ENCODE measurements around the gene ULBP1. TPM values are rescaled to one million over a fixed set of nuclear protein-coding genes. Genes with fewer than 3 reads are reported as not detected.
"Not testable (repeated sequence)": the region's sequence is repeated elsewhere in the genome, so short reads cannot be mapped to it uniquely, and the experiment has no call there.

Gene ULBP1
- total and polyA plus RNA-seq, 3 experiments from 2014 or later = 0.60 to 0.74 TPM; not detected in 1

DNA sequence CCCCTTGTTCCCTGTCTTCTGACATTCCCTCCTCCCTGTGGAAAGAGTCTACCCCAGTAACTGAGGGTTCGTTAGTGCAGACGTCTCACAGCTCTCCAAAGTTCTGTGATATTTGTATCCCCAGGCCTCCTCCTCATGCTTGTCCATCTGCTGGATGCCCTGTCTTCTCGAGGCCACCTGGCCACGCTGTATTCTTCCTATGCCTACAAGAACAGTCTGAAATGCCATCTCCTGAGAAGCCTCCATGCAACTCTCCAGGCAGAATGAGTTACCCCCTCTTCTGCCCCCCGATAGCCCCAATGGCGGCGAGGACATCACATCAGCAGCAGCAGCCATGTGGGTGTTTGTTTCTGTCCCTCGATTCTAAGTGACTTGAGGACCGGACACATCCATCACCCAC lies 12.6 kb upstream of the ULBP1 start:
- no peak overlapping the region for H3K4me3 ChIP-seq (ENCODE audit: low read length)
- peaks cover 7 to 12% (median 7%) of the 10 kb centered on the region in 3 donors for H3K4me1 Mint-ChIP-seq
- no peaks in the 10 kb centered on the region for H3K9me3 Mint-ChIP-seq
- H3K4me3 Mint-ChIP-seq = no peak overlapping the region
- H3K36me3 ChIP-seq (ENCODE audit: insufficient read depth, low read length) = no peaks in the 10 kb centered on the region
- no peaks in the 10 kb centered on the region for H3K36me3 Mint-ChIP-seq
- H3K27ac Mint-ChIP-seq = no peak overlapping the region
- no peak for DNase-seq
- peaks cover 51 to 65% of the 10 kb centered on the region in 2 donors for H3K27me3 Mint-ChIP-seq
- ChIA-PET CTCF (interaction anchor here (1.0 to 2.1 kb wide), 2 partner anchors 66 to 120 kb away, joined by 3 to 7 read pairs; no protein-coding TSS in a partner anchor), POLR2A (no interaction called here)
- peaks cover 31% of the 10 kb centered on the region for H3K27me3 ChIP-seq (ENCODE audit: insufficient read depth, low read length, poor library complexity, severe bottlenecking)
- H3K27ac ChIP-seq (ENCODE audit: low read depth, low read length) = no peak overlapping the region
- no peaks in the 10 kb centered on the region for H3K9me3 ChIP-seq (ENCODE audit: low read length)
- no peaks in the 10 kb centered on the region for H3K4me1 ChIP-seq (ENCODE audit: insufficient read depth, low read length)

DNA sequence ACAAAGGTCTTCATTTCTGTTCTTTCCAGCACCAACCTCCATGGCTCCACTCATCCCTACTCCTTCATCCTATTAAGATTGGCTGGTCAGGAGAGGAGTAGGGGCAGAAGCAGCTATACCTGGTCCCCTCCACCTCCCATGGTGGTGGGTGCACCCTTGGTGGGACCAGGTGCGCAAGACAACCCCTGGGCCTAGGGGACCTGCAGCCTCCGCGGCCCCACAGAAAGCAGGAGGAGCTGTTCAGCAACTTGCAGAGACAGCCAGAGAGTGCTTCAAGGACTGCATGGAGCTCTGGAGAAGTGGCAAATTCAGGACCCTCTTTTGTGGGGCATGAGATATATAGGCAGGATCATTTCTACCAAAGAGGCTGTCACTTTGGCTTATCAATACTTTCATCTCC lies 12.1 kb upstream of the ULBP1 start:
- H3K4me3 Mint-ChIP-seq = no peak overlapping the region
- peaks cover 34% of the 10 kb centered on the region for H3K27me3 ChIP-seq (ENCODE audit: insufficient read depth, low read length, poor library complexity, severe bottlenecking)
- H3K4me1 ChIP-seq (ENCODE audit: insufficient read depth, low read length) = no peaks in the 10 kb centered on the region
- DNase-seq = no peak
- H3K9me3 Mint-ChIP-seq = no peaks in the 10 kb centered on the region
- no peaks in the 10 kb centered on the region for H3K36me3 Mint-ChIP-seq
- CTCF ChIA-PET = interaction anchor here (1.0 to 2.1 kb wide), 2 partner anchors 65 to 119 kb away, joined by 3 to 7 read pairs; no protein-coding TSS in a partner anchor
- no peak overlapping the region for H3K27ac Mint-ChIP-seq
- H3K27me3 Mint-ChIP-seq = peaks cover 53 to 69% of the 10 kb centered on the region in 2 donors
- H3K4me1 Mint-ChIP-seq = peaks cover 7 to 12% (median 7%) of the 10 kb centered on the region in 3 donors
- no peaks in the 10 kb centered on the region for H3K9me3 ChIP-seq (ENCODE audit: low read length)
- no peak overlapping the region for H3K4me3 ChIP-seq (ENCODE audit: low read length)
- H3K36me3 ChIP-seq (ENCODE audit: insufficient read depth, low read length) = no peaks in the 10 kb centered on the region
- H3K27ac ChIP-seq (ENCODE audit: low read depth, low read length) = no peak overlapping the region
- POLR2A ChIA-PET = no interaction called here

DNA sequence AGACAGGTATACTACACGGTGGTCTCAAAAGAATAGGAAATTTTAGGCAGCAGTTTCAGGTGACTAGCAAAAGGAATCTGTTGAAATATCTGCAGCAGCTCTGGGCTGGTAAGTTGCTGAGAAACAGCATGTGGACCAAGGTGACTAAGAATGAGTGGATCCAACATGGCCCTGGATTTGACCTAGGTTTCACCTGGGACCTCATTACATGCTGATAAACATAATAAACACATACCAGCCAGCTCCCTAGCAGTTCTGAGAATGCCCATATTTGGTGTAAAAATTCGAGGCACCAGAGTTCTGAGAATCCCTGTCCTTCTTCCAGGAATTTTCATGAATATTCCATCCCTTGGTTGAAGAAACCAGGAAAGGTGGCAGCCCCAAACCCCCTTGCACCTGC lies 10.4 kb upstream of the ULBP1 start:
- Mint-ChIP-seq H3K4me3 (peak overlapping the region in 2 of 7 donors; percentile 9 to 20), H3K4me1 (peaks cover 7 to 12% (median 7%) of the 10 kb centered on the region in 3 donors), H3K27me3 (peaks cover 56 to 74% of the 10 kb centered on the region in 2 donors)
- DNase-seq; POLR2A ChIA-PET; H3K9me3 Mint-ChIP-seq; H3K4me3 ChIP-seq (ENCODE audit: low read length); CTCF ChIA-PET; H3K4me1 ChIP-seq (ENCODE audit: insufficient read depth, low read length); H3K36me3 ChIP-seq (ENCODE audit: insufficient read depth, low read length); H3K36me3 Mint-ChIP-seq; H3K27ac ChIP-seq (ENCODE audit: low read depth, low read length); H3K27ac Mint-ChIP-seq; H3K9me3 ChIP-seq (ENCODE audit: low read length): not testable (repeated sequence)
- peaks cover 34% of the 10 kb centered on the region for H3K27me3 ChIP-seq (ENCODE audit: insufficient read depth, low read length, poor library complexity, severe bottlenecking)

DNA sequence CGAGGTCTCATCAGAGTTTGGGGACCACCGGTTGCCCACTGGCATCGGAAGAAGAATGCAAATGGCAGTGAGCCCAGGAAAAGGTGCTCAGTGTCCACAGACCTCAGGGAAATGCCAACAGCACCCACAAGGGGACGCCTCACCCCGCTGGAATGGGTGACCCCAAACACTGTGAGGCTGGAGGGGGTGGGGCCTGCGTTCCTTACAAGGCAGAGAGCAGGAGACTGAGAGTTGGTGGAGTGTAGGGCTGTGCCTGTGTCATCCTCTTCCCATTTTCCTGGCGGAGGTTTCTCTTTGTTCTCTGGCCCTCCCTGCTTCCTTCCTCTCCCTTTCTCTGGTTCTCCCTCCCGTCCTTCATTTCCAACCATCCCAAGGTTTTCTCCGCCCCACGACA lies 9.8 kb upstream of the ULBP1 start:
- H3K36me3 Mint-ChIP-seq; POLR2A ChIA-PET; H3K4me3 ChIP-seq (ENCODE audit: low read length); DNase-seq; H3K27ac ChIP-seq (ENCODE audit: low read depth, low read length); CTCF ChIA-PET; H3K9me3 ChIP-seq (ENCODE audit: low read length); H3K9me3 Mint-ChIP-seq; H3K27ac Mint-ChIP-seq; H3K36me3 ChIP-seq (ENCODE audit: insufficient read depth, low read length); H3K4me1 ChIP-seq (ENCODE audit: insufficient read depth, low read length): not testable (repeated sequence)
- Mint-ChIP-seq H3K4me3 (peak overlapping the region in 2 of 7 donors; percentile 20 to 32), H3K27me3 (peaks cover 57 to 77% of the 10 kb centered on the region in 2 donors), H3K4me1 (peaks cover 7 to 12% (median 7%) of the 10 kb centered on the region in 3 donors)
- peaks cover 34% of the 10 kb centered on the region for H3K27me3 ChIP-seq (ENCODE audit: insufficient read depth, low read length, poor library complexity, severe bottlenecking)

DNA sequence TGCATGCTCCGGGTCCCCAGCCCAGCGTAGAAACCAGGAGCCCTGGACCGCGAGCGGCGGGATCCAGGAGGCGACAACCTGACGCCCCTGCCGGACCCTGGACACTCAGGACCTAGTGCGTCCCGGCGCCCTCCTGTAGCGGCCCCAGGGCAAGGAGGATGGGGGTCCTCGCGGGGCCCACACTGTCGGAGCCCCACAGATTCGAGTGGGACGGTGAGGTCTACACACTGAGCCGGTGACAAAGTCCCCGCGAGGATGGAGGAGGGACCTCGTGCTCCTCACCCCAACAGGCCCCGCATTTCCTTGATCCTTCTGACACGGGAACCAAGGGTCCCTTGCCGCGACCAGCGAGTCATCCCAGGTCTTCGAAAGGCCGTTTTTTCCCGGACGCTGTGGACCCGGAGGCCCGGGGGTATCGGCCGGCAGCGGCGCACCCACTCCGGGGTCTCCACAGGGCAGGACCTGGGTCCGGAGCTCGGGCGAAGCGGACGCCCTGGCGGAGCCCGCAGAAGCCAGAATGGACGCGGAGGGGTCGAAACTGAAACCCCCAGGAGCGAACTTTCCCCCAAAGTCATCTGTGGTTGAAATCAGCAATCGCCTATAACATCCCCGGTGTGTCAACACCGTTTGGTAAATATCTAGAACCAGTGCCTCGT lies 9.3 kb upstream of the ULBP1 start:
- peaks cover 34% of the 10 kb centered on the region for H3K27me3 ChIP-seq (ENCODE audit: insufficient read depth, low read length, poor library complexity, severe bottlenecking)

DNA sequence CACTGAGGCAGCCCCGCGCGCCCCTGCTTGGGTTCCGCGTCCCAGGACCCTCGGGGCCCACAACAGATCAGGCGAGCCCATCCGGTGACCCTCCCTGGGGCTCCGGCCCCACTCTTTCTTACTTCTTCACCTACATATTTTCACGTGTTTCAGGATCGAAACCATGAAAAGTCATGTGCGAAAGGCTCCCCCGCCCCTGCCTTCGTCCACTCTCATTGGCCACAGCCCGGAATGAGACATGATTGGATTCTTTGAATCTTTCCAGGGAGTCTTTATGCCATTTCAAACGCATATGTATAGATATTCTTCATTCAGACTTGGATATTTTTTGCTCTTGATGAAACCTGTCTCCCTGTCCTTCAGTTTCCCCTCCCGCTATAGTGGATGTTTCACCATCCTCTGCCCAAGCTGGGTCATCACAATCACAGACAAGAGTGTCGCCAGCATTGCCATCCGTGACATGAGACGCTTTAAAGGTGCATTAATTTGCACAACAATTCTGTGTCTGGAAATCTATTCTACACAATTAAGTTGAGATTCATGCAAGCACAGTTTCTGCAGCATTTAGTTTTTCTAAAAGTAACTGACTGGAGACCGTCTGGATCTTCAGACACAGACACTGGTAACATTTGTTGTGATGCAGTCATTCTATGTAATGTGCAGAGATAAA lies 8.6 kb upstream of the ULBP1 start:
- H3K36me3 ChIP-seq (ENCODE audit: insufficient read depth, low read length); H3K4me3 ChIP-seq (ENCODE audit: low read length); H3K27ac Mint-ChIP-seq; POLR2A ChIA-PET; H3K9me3 Mint-ChIP-seq; H3K27ac ChIP-seq (ENCODE audit: low read depth, low read length); H3K36me3 Mint-ChIP-seq; H3K4me1 ChIP-seq (ENCODE audit: insufficient read depth, low read length); CTCF ChIA-PET; DNase-seq; H3K9me3 ChIP-seq (ENCODE audit: low read length): not testable (repeated sequence)
- peaks cover 34% of the 10 kb centered on the region for H3K27me3 ChIP-seq (ENCODE audit: insufficient read depth, low read length, poor library complexity, severe bottlenecking)
- H3K4me1 Mint-ChIP-seq = peaks cover 7 to 12% (median 7%) of the 10 kb centered on the region in 3 donors
- peaks cover 60 to 81% of the 10 kb centered on the region in 2 donors for H3K27me3 Mint-ChIP-seq
- peak overlapping the region in 6 of 7 donors; percentile 29 to 72 (median 42) for H3K4me3 Mint-ChIP-seq

More for the DNA sequence above, 9.3 kb upstream of the ULBP1 start:
- peak overlapping the region in 2 of 7 donors; percentile 32 to 72 for H3K4me3 Mint-ChIP-seq
- H3K4me3 ChIP-seq (ENCODE audit: low read length); H3K36me3 Mint-ChIP-seq; H3K27ac ChIP-seq (ENCODE audit: low read depth, low read length); DNase-seq; H3K27ac Mint-ChIP-seq; H3K36me3 ChIP-seq (ENCODE audit: insufficient read depth, low read length); H3K4me1 ChIP-seq (ENCODE audit: insufficient read depth, low read length); H3K9me3 Mint-ChIP-seq; H3K9me3 ChIP-seq (ENCODE audit: low read length); CTCF ChIA-PET; POLR2A ChIA-PET: not testable (repeated sequence)
- peaks cover 7 to 12% (median 7%) of the 10 kb centered on the region in 3 donors for H3K4me1 Mint-ChIP-seq
- H3K27me3 Mint-ChIP-seq = peaks cover 60 to 81% of the 10 kb centered on the region in 2 donors

DNA sequence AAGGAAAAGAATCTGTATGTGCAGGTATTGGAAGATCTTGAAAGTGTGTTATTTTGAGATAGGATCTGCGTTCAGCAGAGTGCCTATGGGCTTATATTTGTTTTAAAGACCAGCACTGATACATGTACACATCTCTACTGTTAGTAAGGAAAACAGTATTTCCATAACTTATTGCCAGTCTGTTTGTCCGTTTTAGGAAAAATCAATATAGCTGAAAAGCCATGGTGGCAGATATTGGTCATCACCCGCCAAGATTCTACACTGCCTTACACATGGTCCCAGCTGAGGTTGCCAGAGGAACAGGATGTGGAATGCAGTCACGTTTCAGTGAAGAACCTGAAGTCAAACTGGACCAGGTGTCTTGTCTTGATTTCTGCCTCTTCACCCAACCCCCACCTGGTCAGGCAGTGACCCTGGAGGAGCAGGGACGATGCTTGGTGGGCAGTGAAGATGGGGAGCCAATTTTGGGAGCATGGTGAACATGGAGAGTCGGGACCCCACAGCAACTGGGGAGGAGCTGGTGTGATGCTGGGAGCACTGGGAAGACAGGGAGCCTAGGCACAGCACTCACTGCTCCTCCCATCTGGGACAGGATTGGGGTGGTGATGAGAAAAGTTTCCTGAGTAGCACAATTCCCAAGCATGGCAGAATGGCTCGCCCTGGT lies 8.0 kb upstream of the ULBP1 start:
- H3K27me3 ChIP-seq (ENCODE audit: insufficient read depth, low read length, poor library complexity, severe bottlenecking) = peaks cover 40% of the 10 kb centered on the region
- H3K36me3 Mint-ChIP-seq; H3K27ac ChIP-seq (ENCODE audit: low read depth, low read length); H3K36me3 ChIP-seq (ENCODE audit: insufficient read depth, low read length); POLR2A ChIA-PET; DNase-seq; H3K27ac Mint-ChIP-seq; CTCF ChIA-PET; H3K4me1 ChIP-seq (ENCODE audit: insufficient read depth, low read length); H3K9me3 Mint-ChIP-seq; H3K9me3 ChIP-seq (ENCODE audit: low read length); H3K4me3 ChIP-seq (ENCODE audit: low read length): not testable (repeated sequence)
- peaks cover 60 to 81% of the 10 kb centered on the region in 2 donors for H3K27me3 Mint-ChIP-seq
- peak overlapping the region in 1 of 7 donors; percentile 35 for H3K4me3 Mint-ChIP-seq
- H3K4me1 Mint-ChIP-seq = peaks cover 7 to 12% (median 7%) of the 10 kb centered on the region in 3 donors

DNA sequence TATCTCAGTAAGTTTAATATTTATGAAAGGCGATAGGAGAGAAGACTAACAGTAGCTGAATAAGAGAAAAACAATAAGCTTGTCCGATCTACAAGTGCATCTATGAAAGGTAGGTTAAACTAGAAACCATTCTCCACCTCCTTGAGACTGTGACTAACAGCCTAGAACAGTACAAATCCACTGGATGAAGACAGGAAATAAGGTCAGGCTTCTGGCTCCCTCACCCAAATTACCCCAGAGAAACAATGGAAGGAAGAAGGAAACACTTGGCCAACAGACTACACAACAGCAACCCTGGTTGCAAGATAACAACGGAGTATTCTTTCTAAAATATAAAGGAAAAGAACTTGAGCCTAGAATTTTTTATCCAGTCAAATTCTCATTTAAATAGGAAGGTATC lies 5.6 kb upstream of the ULBP1 start:
- H3K9me3 ChIP-seq (ENCODE audit: low read length); H3K27ac ChIP-seq (ENCODE audit: low read depth, low read length); H3K27ac Mint-ChIP-seq; POLR2A ChIA-PET; H3K36me3 ChIP-seq (ENCODE audit: insufficient read depth, low read length); H3K4me1 ChIP-seq (ENCODE audit: insufficient read depth, low read length); H3K4me3 Mint-ChIP-seq; DNase-seq; H3K9me3 Mint-ChIP-seq; CTCF ChIA-PET; H3K36me3 Mint-ChIP-seq; H3K4me3 ChIP-seq (ENCODE audit: low read length): not testable (repeated sequence)
- peaks cover 46% of the 10 kb centered on the region for H3K27me3 ChIP-seq (ENCODE audit: insufficient read depth, low read length, poor library complexity, severe bottlenecking)
- peaks cover 8 to 16% (median 10%) of the 10 kb centered on the region in 3 donors for H3K4me1 Mint-ChIP-seq
- peaks cover 54 to 81% of the 10 kb centered on the region in 2 donors for H3K27me3 Mint-ChIP-seq
